Activated naive CD4-positive, alpha-beta T cell treated with anti-CD3 and anti-CD28 coated beads, Interleukin-2, amount 10 ng/mL, durations not matched to agents 7 days and 5 days (primary cell): ENCODE measurements around the gene PRMT2.

Source experiments
- CTCF ChIA-PET: fragments of 350-600 bp; sonication (Branson Sonifier 250); formaldehyde crosslinking; loops from one replicate; lab custom pipeline; 2021; ENCODE audit warnings: antibody characterized with exemption; lab: Charles Lee
- DNase-seq: peaks from one replicate; pipeline ENCODE4 v3.0.0-alpha.2; 2020
- H3K27ac Mint-ChIP-seq: one replicate; pipeline ENCODE4 v1.8.0; 2021; ENCODE audit warnings: mild to moderate bottlenecking, moderate library complexity, mixed read lengths
- H3K27me3 Mint-ChIP-seq: one replicate; pipeline ENCODE4 v1.8.0; 2021; ENCODE audit warnings: mild to moderate bottlenecking, mixed read lengths
- H3K36me3 Mint-ChIP-seq: one replicate; pipeline ENCODE4 v1.8.0; 2021; ENCODE audit warnings: mixed read lengths
- H3K4me1 Mint-ChIP-seq: one replicate; pipeline ENCODE4 v1.8.0; 2021; ENCODE audit warnings: mixed read lengths
- H3K4me3 Mint-ChIP-seq: one replicate; pipeline ENCODE4 v1.8.0; 2021; ENCODE audit warnings: mild to moderate bottlenecking, moderate library complexity, mixed read lengths
- H3K9me3 Mint-ChIP-seq: one replicate; pipeline ENCODE4 v1.8.0; 2021; ENCODE audit warnings: mixed read lengths

The PRMT2 gene

DNA sequence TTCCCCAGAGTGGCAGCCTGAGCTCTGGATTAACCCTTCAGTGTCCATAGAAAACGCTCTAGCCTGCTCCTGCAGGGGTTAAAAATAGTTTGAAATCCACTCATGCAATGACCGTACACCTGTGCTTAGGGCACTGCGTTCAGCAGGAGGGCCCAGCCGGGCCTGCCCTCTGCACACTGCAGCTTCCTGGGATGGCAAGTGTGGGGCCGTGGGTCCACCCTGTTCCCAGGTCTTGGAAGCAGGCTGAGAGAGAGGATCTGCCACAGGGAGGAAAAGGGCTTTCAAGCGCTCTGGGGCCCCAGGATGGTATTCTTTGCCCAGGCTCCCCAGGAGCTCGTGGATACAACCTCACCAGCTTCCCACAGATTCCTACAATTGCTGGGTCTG, 29.1 kb upstream of the PRMT2 start:
- Mint-ChIP-seq H3K4me1 (peaks cover 36% of the 10 kb centered on the region), H3K36me3 (peaks cover 1% of the 10 kb centered on the region), H3K9me3 (no peaks in the 10 kb centered on the region), H3K27me3 (peaks cover 11% of the 10 kb centered on the region), H3K27ac (peak overlapping the region; percentile 88), H3K4me3 (no peak overlapping the region)
- DNase-seq, result no peak
- CTCF ChIA-PET, result interaction anchor here (1.5 kb wide), 1 partner anchor 47 kb away, joined by 4 read pairs; no protein-coding TSS in a partner anchor

DNA sequence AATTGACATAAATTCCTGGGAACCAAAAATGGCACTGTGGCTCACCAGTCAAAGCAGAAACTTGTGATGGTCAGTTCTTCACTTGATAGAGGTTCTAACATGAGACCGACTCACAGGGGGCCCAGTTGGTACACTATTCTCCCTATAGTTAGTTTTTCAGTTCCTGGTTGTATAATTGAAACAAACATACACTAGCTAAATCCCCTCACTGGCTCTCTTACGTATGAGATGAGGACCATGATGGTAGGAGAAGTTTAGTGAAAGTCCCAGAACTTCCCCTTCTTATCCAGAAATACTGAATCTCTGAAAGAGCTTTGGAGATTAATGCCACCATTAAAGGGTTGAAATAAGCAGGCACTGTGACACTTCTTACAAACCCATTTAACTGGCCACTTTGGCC, 27.8 kb upstream of the PRMT2 start:
- CTCF ChIA-PET, result interaction anchor here (0.9 kb wide), 1 partner anchor 10 kb away, joined by 3 read pairs; no protein-coding TSS in a partner anchor
- Mint-ChIP-seq H3K4me1 (peaks cover 35% of the 10 kb centered on the region), H3K27ac (no peak overlapping the region), H3K4me3 (no peak overlapping the region), H3K9me3 (no peaks in the 10 kb centered on the region), H3K36me3 (peaks cover 1% of the 10 kb centered on the region), H3K27me3 (peaks cover 5% of the 10 kb centered on the region)
- no peak for DNase-seq

- peaks cover 5% of the 10 kb centered on the region for H3K27me3 Mint-ChIP-seq
- H3K27ac Mint-ChIP-seq, result no peak overlapping the region
- no peak overlapping the region for H3K4me3 Mint-ChIP-seq
- no peaks in the 10 kb centered on the region for H3K9me3 Mint-ChIP-seq
- CTCF ChIA-PET, result interaction anchor here (0.9 kb wide), 1 partner anchor 9 kb away, joined by 3 read pairs; no protein-coding TSS in a partner anchor
- H3K36me3 Mint-ChIP-seq, result peaks cover 1% of the 10 kb centered on the region
- peaks cover 33% of the 10 kb centered on the region for H3K4me1 Mint-ChIP-seq
- DNase-seq, result no peak
Measured at GRCh38 chr21:46608672-46609111, 26.8 kb upstream of the PRMT2 start.

DNA sequence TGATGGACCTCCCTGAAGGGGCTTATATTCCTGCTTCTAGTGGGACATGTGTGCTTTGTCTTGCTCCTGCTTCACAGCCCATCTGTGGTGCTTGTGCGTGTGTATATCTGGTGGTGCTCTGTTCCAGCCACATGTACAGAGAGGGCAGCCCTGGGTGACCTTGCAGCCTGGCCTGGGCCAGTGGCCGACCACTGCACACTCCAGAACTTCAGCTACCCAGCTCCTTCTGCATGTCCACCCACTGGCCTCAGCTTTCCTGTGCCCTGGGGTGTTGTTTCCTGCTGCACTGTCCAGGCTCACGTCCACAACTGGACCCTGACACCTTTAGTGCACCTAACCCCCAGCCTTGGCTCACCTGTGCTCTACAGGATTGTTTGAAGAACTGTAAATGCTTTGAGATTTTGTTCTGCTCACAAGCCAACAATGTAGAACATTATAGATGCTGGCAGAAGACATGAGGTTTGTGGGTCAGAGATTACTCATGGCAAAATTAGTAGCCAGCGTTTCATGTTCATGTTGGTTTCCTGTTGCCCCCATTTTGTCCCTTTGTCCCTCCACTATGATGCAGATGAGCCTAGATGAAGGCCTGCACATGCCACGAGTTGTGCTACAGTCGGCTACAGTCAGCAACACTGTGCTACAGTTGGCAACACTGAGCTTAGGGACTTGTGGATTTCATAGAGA, 25.3 kb upstream of the PRMT2 start:
- Mint-ChIP-seq H3K9me3 (no peaks in the 10 kb centered on the region), H3K27me3 (peaks cover 10% of the 10 kb centered on the region), H3K4me1 (peaks cover 24% of the 10 kb centered on the region), H3K4me3 (no peak overlapping the region), H3K27ac (no peak overlapping the region), H3K36me3 (peaks cover 1% of the 10 kb centered on the region)
- no peak for DNase-seq
- CTCF ChIA-PET, result interaction anchor here (0.6 kb wide), 1 partner anchor 536 kb away, joined by 3 read pairs; no protein-coding TSS in a partner anchor

DNA sequence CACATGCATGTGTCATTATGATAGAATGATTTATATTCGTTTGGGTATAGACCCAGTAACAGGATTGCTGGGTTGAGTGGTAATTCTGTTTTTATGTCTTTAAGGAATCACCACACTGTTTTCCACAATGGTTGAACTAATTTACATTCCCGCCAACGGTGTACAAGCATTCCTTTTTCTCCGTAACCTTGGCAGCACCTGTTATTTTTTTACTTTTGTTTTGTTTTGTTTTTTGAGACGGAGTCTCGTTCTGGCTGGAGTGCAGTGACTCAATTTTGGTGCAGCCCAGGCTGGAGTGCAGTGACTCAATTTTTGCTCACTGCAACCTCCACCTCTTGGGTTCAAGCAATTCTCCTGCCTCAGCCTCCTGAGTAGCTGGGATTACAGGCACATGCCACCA, 22.1 kb upstream of the PRMT2 start:
- peaks cover 3% of the 10 kb centered on the region for H3K9me3 Mint-ChIP-seq
- CTCF ChIA-PET, result no interaction called here
- no peaks in the 10 kb centered on the region for H3K4me1 Mint-ChIP-seq
- H3K27me3 Mint-ChIP-seq, result peaks cover 15% of the 10 kb centered on the region
- H3K27ac Mint-ChIP-seq, result no peak overlapping the region
- DNase-seq, result no peak
- no peak overlapping the region for H3K4me3 Mint-ChIP-seq
- H3K36me3 Mint-ChIP-seq, result peaks cover 1% of the 10 kb centered on the region

- H3K27ac Mint-ChIP-seq, result no peak overlapping the region
- no peak overlapping the region for H3K4me3 Mint-ChIP-seq
- no peak for DNase-seq
- H3K36me3 Mint-ChIP-seq, result no peaks in the 10 kb centered on the region
- peaks cover 3% of the 10 kb centered on the region for H3K9me3 Mint-ChIP-seq
- CTCF ChIA-PET, result interaction anchor here (1.2 kb wide), 1 partner anchor 44 kb away, joined by 3 read pairs; no protein-coding TSS in a partner anchor
- H3K4me1 Mint-ChIP-seq, result peaks cover 7% of the 10 kb centered on the region
- H3K27me3 Mint-ChIP-seq, result peaks cover 15% of the 10 kb centered on the region
Measured at GRCh38 chr21:46616050-46616449, 19.4 kb upstream of the PRMT2 start.

DNA sequence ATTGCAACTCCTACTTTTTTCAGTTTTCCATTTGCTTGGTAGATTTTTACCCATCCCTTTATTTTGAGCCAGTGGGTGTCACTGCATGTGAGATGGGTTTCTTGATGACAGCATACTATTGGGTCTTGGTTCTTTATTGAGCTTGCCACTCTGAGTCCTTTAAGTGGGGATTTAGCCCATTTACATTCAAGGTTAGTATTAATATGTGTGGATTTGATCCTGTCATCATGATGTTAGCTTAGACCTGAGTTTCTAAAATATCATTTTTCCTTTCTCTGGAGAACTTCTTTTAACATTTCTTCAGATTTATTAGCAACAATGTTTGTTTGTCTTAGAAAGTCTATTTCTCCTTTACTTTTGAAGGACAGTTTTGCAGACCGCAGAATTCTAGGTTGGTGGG, 18.8 kb upstream of the PRMT2 start:
- H3K36me3 Mint-ChIP-seq, result no peaks in the 10 kb centered on the region
- H3K4me1 Mint-ChIP-seq, result peaks cover 13% of the 10 kb centered on the region
- no peak for DNase-seq
- H3K27ac Mint-ChIP-seq, result no peak overlapping the region
- H3K4me3 Mint-ChIP-seq, result no peak overlapping the region
- peaks cover 15% of the 10 kb centered on the region for H3K27me3 Mint-ChIP-seq
- CTCF ChIA-PET, result no interaction called here
- H3K9me3 Mint-ChIP-seq, result peaks cover 3% of the 10 kb centered on the region

GRCh38 chr21:46617267-46618051, 18.0 kb upstream of the PRMT2 start:
- Mint-ChIP-seq H3K27me3 (peaks cover 15% of the 10 kb centered on the region), H3K36me3 (no peaks in the 10 kb centered on the region), H3K27ac (no peak overlapping the region), H3K4me3 (no peak overlapping the region), H3K4me1 (peaks cover 21% of the 10 kb centered on the region), H3K9me3 (peaks cover 3% of the 10 kb centered on the region)
- DNase-seq, result no peak
- CTCF ChIA-PET, result interaction anchor here (1.2 kb wide), 1 partner anchor 9 kb away, joined by 3 read pairs; no protein-coding TSS in a partner anchor

- Mint-ChIP-seq H3K36me3 (peaks cover under 1% of the 10 kb centered on the region), H3K9me3 (peaks cover 3% of the 10 kb centered on the region), H3K4me1 (peaks cover 30% of the 10 kb centered on the region), H3K27ac (no peak overlapping the region), H3K4me3 (no peak overlapping the region), H3K27me3 (peaks cover 15% of the 10 kb centered on the region)
- no peak for DNase-seq
- CTCF ChIA-PET, result interaction anchor here (0.8 to 1.4 kb wide), 3 partner anchors 11 to 81 kb away, joined by 3 to 5 read pairs (median 3); partner anchors contain the start of gene PRMT2
Measured at GRCh38 chr21:46618738-46619379, 16.6 kb upstream of the PRMT2 start.

GRCh38 chr21:46619846-46620245, 15.6 kb upstream of the PRMT2 start:
- H3K27me3 Mint-ChIP-seq, result peaks cover 9% of the 10 kb centered on the region
- H3K36me3 Mint-ChIP-seq, result peaks cover 1% of the 10 kb centered on the region
- H3K4me3 Mint-ChIP-seq, result no peak overlapping the region
- no peak overlapping the region for H3K27ac Mint-ChIP-seq
- no peak for DNase-seq
- H3K9me3 Mint-ChIP-seq, result peaks cover 3% of the 10 kb centered on the region
- H3K4me1 Mint-ChIP-seq, result peaks cover 30% of the 10 kb centered on the region
- CTCF ChIA-PET, result interaction anchor here (1.0 to 1.4 kb wide), 2 partner anchors 16 to 20 kb away, joined by 4 to 5 read pairs; partner anchors contain the start of gene PRMT2

DNA sequence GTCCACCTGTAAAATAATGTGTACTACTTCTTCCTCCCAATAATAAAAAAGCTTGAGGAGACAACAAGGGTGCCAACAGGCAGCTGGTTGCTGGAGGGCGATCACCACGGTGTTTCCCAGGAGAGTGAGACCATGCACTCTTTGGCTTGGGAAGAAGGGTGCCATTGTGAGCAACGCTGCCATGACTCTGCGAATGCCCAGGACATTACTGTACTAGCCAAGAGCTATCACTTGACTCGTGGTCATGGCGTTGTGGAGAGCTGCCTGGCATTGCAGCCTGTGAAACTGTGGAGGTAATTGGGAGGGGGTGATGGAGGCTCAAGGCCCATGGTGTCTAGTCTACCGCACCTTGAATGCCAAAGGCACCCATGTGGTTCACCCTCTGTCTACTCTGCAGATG, 14.6 kb upstream of the PRMT2 start:
- H3K27ac Mint-ChIP-seq, result no peak overlapping the region
- no peak overlapping the region for H3K4me3 Mint-ChIP-seq
- no peaks in the 10 kb centered on the region for H3K27me3 Mint-ChIP-seq
- peaks cover 39% of the 10 kb centered on the region for H3K4me1 Mint-ChIP-seq
- H3K9me3 Mint-ChIP-seq, result peaks cover 10% of the 10 kb centered on the region
- H3K36me3 Mint-ChIP-seq, result peaks cover 6% of the 10 kb centered on the region
- CTCF ChIA-PET, result interaction anchor here (1.8 kb wide), 2 partner anchors 13 to 19 kb away, joined by 4 to 7 read pairs; no protein-coding TSS in a partner anchor
- DNase-seq, result no peak

DNA sequence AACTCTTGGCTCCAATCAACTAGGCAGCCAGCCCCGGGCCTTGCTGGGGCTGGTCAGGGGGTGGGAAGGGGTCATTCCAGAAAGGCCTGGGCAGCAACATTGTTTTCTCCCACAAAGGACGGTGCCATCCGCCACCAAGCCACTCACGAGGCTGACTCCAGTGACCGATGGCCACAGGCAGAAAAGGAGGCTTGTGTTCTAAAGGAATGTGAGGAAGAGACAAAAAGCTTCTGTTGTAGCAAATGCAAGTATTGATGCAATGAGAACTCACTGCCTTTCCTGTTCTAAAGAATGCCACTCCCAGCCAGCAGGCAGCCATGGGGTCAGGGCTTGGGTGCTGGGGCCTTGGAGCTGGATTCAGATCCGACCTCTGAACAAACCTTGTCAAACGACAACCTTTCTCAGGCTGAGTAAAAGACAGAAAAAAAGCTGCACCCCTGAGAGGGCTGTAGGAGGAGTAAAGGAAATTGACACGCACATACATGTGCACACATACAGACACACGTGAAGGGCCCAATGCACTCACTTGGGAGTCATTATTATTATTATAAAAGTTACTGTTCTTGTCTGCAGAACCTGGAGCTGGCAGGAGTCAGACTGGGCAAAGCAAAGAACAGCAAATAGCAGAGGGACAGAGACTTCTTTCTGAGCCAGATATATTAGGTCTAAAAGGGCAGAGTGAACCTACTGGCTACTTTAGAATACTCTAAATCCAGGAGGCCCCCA, 13.9 kb upstream of the PRMT2 start:
- no peak for DNase-seq
- Mint-ChIP-seq H3K27me3 (no peaks in the 10 kb centered on the region), H3K9me3 (peaks cover 13% of the 10 kb centered on the region), H3K36me3 (peaks cover 14% of the 10 kb centered on the region), H3K4me1 (peaks cover 46% of the 10 kb centered on the region), H3K27ac (peak overlapping the region; percentile 92), H3K4me3 (no peak overlapping the region)
- CTCF ChIA-PET, result interaction anchor here (1.8 kb wide), 2 partner anchors 12 to 18 kb away, joined by 4 to 7 read pairs; no protein-coding TSS in a partner anchor

- Mint-ChIP-seq H3K4me3 (no peak overlapping the region), H3K4me1 (peaks cover 52% of the 10 kb centered on the region), H3K27me3 (no peaks in the 10 kb centered on the region)
Measured at GRCh38 chr21:46622226-46622625, 13.2 kb upstream of the PRMT2 start.

More at GRCh38 chr21:46622226-46622625, 13.2 kb upstream of the PRMT2 start:
- Mint-ChIP-seq H3K36me3 (peaks cover 18% of the 10 kb centered on the region), H3K27ac (peak overlapping the region; percentile 92), H3K9me3 (peaks cover 16% of the 10 kb centered on the region)
- DNase-seq, result peak; percentile 71
- CTCF ChIA-PET, result interaction anchor here (1.8 kb wide), 2 partner anchors 11 to 18 kb away, joined by 4 to 7 read pairs; no protein-coding TSS in a partner anchor
